ENCODE measurements around the gene LYPD4.

DNA sequence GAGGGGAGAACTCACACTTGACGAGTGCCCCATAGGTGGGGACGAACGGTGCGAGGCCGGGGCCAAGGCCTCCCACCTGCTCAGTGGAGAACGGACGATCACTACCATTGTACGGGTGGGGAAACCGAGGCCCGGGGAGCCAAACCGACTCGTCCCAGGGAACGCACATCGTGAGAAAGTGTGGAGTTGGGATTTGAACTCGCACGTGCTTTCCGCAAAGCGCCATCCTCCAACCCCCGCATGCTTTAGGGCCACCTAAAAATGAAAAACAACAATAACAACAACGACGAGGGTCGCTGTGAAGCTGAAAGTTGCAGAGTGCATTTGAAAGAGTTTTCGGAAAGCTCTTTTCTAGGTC is 39.0 kb upstream of the LYPD4 start:
- TF ChIP-seq, protein P1, sequence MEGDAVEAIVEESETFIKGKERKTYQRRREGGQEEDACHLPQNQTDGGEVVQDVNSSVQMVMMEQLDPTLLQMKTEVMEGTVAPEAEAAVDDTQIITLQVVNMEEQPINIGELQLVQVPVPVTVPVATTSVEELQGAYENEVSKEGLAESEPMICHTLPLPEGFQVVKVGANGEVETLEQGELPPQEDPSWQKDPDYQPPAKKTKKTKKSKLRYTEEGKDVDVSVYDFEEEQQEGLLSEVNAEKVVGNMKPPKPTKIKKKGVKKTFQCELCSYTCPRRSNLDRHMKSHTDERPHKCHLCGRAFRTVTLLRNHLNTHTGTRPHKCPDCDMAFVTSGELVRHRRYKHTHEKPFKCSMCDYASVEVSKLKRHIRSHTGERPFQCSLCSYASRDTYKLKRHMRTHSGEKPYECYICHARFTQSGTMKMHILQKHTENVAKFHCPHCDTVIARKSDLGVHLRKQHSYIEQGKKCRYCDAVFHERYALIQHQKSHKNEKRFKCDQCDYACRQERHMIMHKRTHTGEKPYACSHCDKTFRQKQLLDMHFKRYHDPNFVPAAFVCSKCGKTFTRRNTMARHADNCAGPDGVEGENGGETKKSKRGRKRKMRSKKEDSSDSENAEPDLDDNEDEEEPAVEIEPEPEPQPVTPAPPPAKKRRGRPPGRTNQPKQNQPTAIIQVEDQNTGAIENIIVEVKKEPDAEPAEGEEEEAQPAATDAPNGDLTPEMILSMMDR (IDR thresholded peaks at IDR 0.05; ENCODE audit: low read length): no peak
- TF ChIP-seq EZH2 (optimal IDR thresholded peaks at IDR 0.05; ENCODE audit: low read depth, low read length): no peak
